Measurements from ENCODE around the gene ASB16.

ASB16 gene, protein sequence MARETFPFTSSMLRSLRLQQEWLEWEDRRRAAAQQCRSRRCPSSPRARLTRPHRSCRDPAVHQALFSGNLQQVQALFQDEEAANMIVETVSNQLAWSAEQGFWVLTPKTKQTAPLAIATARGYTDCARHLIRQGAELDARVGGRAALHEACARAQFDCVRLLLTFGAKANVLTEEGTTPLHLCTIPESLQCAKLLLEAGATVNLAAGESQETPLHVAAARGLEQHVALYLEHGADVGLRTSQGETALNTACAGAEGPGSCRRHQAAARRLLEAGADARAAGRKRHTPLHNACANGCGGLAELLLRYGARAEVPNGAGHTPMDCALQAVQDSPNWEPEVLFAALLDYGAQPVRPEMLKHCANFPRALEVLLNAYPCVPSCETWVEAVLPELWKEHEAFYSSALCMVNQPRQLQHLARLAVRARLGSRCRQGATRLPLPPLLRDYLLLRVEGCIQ
- total RNA-seq = 0 to 0.19 (median 0.17) reads per million in 3 donors

DNA sequence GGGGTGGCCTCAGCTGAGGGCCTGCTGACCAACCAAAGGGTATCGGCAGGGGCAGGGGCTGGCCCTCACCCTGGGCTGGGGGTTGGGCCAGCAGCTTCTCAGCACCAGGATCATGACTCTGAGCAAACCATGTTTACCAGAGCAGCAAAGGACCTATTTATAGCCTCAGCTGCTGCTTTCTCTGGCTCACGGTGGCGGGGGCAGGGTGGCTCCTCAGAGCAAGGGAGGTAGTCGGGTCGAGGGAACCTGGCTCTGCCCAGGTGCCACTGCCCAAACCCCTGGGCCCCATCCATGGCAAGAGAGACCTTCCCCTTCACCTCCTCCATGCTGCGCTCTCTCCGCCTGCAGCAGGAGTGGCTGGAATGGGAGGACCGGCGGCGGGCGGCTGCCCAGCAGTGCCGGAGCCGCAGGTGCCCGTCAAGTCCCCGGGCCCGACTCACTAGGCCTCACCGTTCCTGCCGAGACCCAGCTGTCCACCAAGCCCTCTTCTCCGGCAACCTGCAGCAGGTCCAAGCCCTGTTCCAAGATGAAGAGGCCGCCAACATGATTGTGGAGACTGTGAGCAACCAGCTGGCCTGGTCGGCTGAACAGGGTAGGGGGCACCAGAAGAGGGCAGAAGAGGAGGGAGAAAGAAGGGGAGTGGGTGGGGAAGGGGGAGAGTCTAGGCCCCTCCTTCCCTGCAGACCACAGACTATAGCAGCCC, at the start of gene ASB16:
Gene ASB16, plus strand, starts transcription at position 206 of the 703 bp plus-strand sequence. Its CDS starts 86 bp downstream, at position 292.
- Histone ChIP-seq H3K27ac (ENCODE audit: insufficient read depth, low read length, poor library complexity, severe bottlenecking) (no peak within 1 kb of the TSS), H3K9me3 (ENCODE audit: control insufficient read depth, low read length) (no peaks in the 10 kb centered on the region), H3K36me3 (ENCODE audit: control insufficient read depth, insufficient read depth, low read length) (no peaks in the 10 kb centered on the region), H3K4me3 (ENCODE audit: insufficient read depth, low read depth, low read length, poor library complexity, severe bottlenecking) (no peak within 1 kb of the TSS), H3K4me1 (ENCODE audit: control insufficient read depth, insufficient read depth, low read length, poor library complexity, severe bottlenecking) (no peaks in the 10 kb centered on the region), H3K27me3 (replicated peaks; ENCODE audit: control insufficient read depth, insufficient read depth, low read length, poor library complexity, severe bottlenecking) (no peaks in the 10 kb centered on the region)
- DNase-seq = no peak

GRCh38 chr17:44120851-44121605, 49.5 kb upstream of the ASB16 start:
- H3K4me1 ChIP-seq (ENCODE audit: control insufficient read depth, insufficient read depth, low read length, poor library complexity, severe bottlenecking) = peaks cover 14% of the 10 kb centered on the region
- no peak for DNase-seq
- no peak overlapping the region for H3K4me3 ChIP-seq (ENCODE audit: insufficient read depth, low read depth, low read length, poor library complexity, severe bottlenecking)
- no peaks in the 10 kb centered on the region for H3K9me3 ChIP-seq (ENCODE audit: control insufficient read depth, low read length)
- no peak overlapping the region for H3K27ac ChIP-seq (ENCODE audit: insufficient read depth, low read length, poor library complexity, severe bottlenecking)
- peaks cover 10% of the 10 kb centered on the region for H3K36me3 ChIP-seq (ENCODE audit: control insufficient read depth, insufficient read depth, low read length)
- H3K27me3 ChIP-seq (replicated peaks; ENCODE audit: control insufficient read depth, insufficient read depth, low read length, poor library complexity, severe bottlenecking) = no peaks in the 10 kb centered on the region

DNA sequence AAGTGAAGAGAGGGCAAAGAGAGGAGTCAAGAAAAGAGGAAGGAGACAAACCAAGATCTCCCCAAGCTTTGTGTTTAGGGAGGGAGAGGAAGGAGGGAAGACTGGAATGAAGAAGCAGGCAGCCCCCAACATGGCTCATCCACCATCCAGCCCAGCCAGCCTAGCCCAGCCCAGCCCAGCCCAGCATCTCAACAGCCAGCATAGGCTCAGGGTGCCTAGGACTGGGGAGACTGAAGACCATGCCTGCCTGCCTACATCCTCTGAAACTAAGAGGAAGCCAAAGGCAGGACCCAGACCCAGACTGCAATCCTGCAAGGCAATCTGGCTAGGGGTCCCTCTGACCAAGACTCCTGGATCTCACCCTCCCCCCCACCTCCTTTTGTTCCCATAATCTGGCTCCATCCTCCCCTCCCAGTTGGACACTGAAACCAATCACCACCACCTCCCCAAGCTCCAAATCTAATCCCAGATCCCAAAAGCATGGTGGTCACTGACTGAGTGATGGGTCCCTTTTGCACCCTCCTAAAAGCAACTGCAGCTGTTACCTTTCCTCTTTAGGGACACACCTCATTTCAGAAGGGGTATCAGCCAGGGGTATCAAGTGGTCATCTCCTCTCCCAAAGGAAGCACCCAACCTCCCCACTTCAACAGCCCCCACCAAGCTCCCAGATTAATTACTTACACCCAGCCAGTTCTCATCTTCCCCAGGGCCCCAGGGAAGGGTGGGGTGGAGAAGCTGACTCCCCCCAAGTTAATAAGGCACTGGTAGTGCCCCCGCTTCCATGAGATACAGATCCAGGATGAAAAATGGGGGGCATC, 48.3 kb upstream of the ASB16 start:
- no peaks in the 10 kb centered on the region for H3K27me3 ChIP-seq (replicated peaks; ENCODE audit: control insufficient read depth, insufficient read depth, low read length, poor library complexity, severe bottlenecking)
- H3K9me3 ChIP-seq (ENCODE audit: control insufficient read depth, low read length) = no peaks in the 10 kb centered on the region
- H3K27ac ChIP-seq (ENCODE audit: insufficient read depth, low read length, poor library complexity, severe bottlenecking) = peak overlapping the region; percentile 70
- H3K4me1 ChIP-seq (ENCODE audit: control insufficient read depth, insufficient read depth, low read length, poor library complexity, severe bottlenecking) = peaks cover 14% of the 10 kb centered on the region
- H3K36me3 ChIP-seq (ENCODE audit: control insufficient read depth, insufficient read depth, low read length) = no peaks in the 10 kb centered on the region
- peak overlapping the region; percentile 94 for H3K4me3 ChIP-seq (ENCODE audit: insufficient read depth, low read depth, low read length, poor library complexity, severe bottlenecking)
- no peak for DNase-seq

DNA sequence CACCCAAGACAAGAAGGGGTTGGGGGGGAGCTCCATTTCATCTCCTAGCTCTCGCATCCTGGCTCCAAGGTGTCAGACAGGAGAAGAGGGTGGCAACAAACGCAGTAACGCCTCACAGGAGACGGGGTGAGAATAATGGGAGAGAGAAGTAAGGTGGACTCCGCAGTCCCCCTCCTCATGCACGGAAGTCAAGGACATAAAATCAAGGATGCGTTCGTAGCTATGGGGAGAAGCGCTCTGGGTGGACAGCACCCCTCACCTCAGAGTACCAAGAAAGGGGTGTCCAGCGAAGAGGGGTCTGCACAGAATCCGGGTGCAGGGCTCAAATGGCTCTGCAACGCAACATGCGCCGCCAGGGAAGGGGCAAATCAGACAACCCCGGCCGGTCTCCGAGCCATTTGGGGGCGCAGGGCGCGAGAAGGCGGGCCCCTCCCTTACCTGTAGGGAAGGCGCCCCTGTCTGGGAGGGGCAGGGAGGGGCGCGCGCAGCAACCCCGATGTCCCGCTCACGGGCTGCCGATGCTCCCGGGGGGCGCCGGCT, 47.6 kb upstream of the ASB16 start:
- Histone ChIP-seq H3K4me1 (ENCODE audit: control insufficient read depth, insufficient read depth, low read length, poor library complexity, severe bottlenecking) (peaks cover 14% of the 10 kb centered on the region), H3K27me3 (replicated peaks; ENCODE audit: control insufficient read depth, insufficient read depth, low read length, poor library complexity, severe bottlenecking) (no peaks in the 10 kb centered on the region), H3K4me3 (ENCODE audit: insufficient read depth, low read depth, low read length, poor library complexity, severe bottlenecking) (peak overlapping the region; percentile 94), H3K36me3 (ENCODE audit: control insufficient read depth, insufficient read depth, low read length) (no peaks in the 10 kb centered on the region), H3K27ac (ENCODE audit: insufficient read depth, low read length, poor library complexity, severe bottlenecking) (peak overlapping the region; percentile 70), H3K9me3 (ENCODE audit: control insufficient read depth, low read length) (no peaks in the 10 kb centered on the region)
- DNase-seq = no peak

DNA sequence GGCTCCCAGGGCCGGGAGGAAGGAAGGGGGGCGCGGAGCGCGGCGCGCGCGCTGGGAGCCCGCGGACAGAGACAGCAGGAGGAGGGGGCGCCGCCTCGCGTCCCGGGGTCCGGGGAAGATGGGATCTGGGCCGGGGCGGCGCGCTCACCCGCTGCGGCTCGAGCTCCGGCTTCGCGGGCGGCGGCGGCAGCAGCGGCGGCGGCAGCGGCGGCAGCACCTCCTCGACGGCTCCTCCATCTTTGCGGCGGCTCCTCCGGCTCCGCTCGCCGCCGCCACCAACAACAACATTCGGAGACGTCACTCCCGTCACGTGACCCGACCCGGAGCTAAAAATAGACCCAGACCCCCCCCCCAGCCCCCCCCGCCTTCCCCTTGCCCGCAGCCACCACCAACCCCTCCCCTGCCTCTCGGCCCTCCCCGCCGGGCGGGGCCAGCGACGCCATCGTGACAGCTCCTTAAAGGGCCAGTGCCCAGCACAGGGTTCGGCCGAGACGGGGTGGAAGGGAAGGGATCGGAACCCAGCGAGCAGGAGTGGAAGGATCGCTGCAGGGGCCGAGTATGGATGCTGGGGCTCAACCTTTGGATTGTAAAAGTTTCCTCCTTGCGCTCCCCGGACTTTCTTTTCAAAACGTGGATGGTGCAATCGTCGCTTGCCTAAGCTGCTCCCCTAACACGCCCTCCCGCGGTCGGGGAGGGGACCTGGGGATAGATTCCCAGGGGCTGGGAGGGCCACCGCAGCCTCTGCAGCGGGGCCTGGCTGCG, 47.0 kb upstream of the ASB16 start, which contains the start of gene HDAC5:
Gene HDAC5, minus strand, starts transcription at position 286 of the 762 bp plus-strand sequence. CDS start 6,126 bp downstream, outside the sequence.
- peak; percentile 89 to 94 (median 93) for DNase-seq
- Histone ChIP-seq H3K4me3 (ENCODE audit: insufficient read depth, low read depth, low read length, poor library complexity, severe bottlenecking) (peak within 1 kb of the TSS; percentile 94), H3K36me3 (ENCODE audit: control insufficient read depth, insufficient read depth, low read length) (no peaks in the 10 kb centered on the region), H3K9me3 (ENCODE audit: control insufficient read depth, low read length) (no peaks in the 10 kb centered on the region), H3K27me3 (replicated peaks; ENCODE audit: control insufficient read depth, insufficient read depth, low read length, poor library complexity, severe bottlenecking) (no peaks in the 10 kb centered on the region), H3K27ac (ENCODE audit: insufficient read depth, low read length, poor library complexity, severe bottlenecking) (peak within 1 kb of the TSS; percentile 70), H3K4me1 (ENCODE audit: control insufficient read depth, insufficient read depth, low read length, poor library complexity, severe bottlenecking) (peaks cover 14% of the 10 kb centered on the region)

GRCh38 chr17:44124118-44124438, 46.4 kb upstream of the ASB16 start:
- H3K27ac ChIP-seq (ENCODE audit: insufficient read depth, low read length, poor library complexity, severe bottlenecking) = peak overlapping the region; percentile 64
- peaks cover 14% of the 10 kb centered on the region for H3K4me1 ChIP-seq (ENCODE audit: control insufficient read depth, insufficient read depth, low read length, poor library complexity, severe bottlenecking)
- H3K4me3 ChIP-seq (ENCODE audit: insufficient read depth, low read depth, low read length, poor library complexity, severe bottlenecking) = peak overlapping the region; percentile 71
- H3K9me3 ChIP-seq (ENCODE audit: control insufficient read depth, low read length) = no peaks in the 10 kb centered on the region
- H3K27me3 ChIP-seq (replicated peaks; ENCODE audit: control insufficient read depth, insufficient read depth, low read length, poor library complexity, severe bottlenecking) = no peaks in the 10 kb centered on the region
- DNase-seq = no peak
- H3K36me3 ChIP-seq (ENCODE audit: control insufficient read depth, insufficient read depth, low read length) = no peaks in the 10 kb centered on the region

GRCh38 chr17:44128383-44128782, 42.1 kb upstream of the ASB16 start:
- Histone ChIP-seq H3K27me3 (replicated peaks; ENCODE audit: control insufficient read depth, insufficient read depth, low read length, poor library complexity, severe bottlenecking) (no peaks in the 10 kb centered on the region), H3K4me1 (ENCODE audit: control insufficient read depth, insufficient read depth, low read length, poor library complexity, severe bottlenecking) (peaks cover 2% of the 10 kb centered on the region), H3K4me3 (ENCODE audit: insufficient read depth, low read depth, low read length, poor library complexity, severe bottlenecking) (no peak overlapping the region), H3K36me3 (ENCODE audit: control insufficient read depth, insufficient read depth, low read length) (no peaks in the 10 kb centered on the region), H3K27ac (ENCODE audit: insufficient read depth, low read length, poor library complexity, severe bottlenecking) (no peak overlapping the region), H3K9me3 (ENCODE audit: control insufficient read depth, low read length) (no peaks in the 10 kb centered on the region)
- DNase-seq = no peak

DNA sequence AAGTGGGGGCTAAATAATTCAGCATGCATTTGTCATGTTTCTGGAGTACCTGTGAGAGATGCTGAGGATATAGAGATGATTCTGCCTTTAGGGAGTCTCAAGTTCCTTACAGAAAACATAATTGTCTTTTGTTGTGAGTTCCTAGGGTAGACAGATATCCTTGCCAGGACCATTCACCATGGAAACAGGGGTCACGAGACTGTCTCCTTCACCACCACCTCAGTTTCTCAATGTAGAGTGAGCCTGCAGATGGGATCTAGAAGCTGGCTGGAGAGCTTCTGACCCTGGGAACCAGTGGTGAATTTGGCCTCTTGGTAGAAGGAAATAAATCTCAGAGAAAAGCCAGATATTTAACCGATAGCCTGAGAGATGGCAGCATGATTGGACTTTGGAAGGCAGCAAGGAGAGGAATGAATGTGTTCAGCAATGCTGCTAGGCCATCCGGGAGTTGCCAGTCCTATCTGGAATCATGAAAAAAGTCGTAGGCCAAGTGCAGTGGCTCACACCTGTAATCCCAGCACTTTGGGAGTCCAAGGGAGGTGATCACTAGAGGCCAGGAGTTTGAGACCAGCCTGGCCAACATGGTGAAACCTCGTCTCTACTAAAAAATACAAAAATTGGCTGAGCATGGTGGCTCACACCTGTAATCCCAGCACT, 39.7 kb upstream of the ASB16 start:
- no peak for DNase-seq
- H3K4me3 ChIP-seq (ENCODE audit: insufficient read depth, low read depth, low read length, poor library complexity, severe bottlenecking) = no peak overlapping the region
- no peaks in the 10 kb centered on the region for H3K4me1 ChIP-seq (ENCODE audit: control insufficient read depth, insufficient read depth, low read length, poor library complexity, severe bottlenecking)
- H3K36me3 ChIP-seq (ENCODE audit: control insufficient read depth, insufficient read depth, low read length) = no peaks in the 10 kb centered on the region
- H3K9me3 ChIP-seq (ENCODE audit: control insufficient read depth, low read length) = no peaks in the 10 kb centered on the region
- H3K27ac ChIP-seq (ENCODE audit: insufficient read depth, low read length, poor library complexity, severe bottlenecking) = no peak overlapping the region
- H3K27me3 ChIP-seq (replicated peaks; ENCODE audit: control insufficient read depth, insufficient read depth, low read length, poor library complexity, severe bottlenecking) = no peaks in the 10 kb centered on the region
